NCI-H187 treated with DMSO at 0.1 percent for 48 hours (cell line): ENCODE results near the gene SLC26A5.
"Not testable (repeated sequence)": the region's sequence is repeated elsewhere in the genome, so short reads cannot be mapped to it uniquely, and the experiment has no call there.

Experiments used
- DNase-seq: peaks from one replicate; lab custom pipeline; 2025; lab: John Stamatoyannopoulos, UW

Gene SLC26A5

GRCh38 chr7:103399687-103400086 lies 46.3 kb downstream of the SLC26A5 start:
- DNase-seq, result not testable (repeated sequence)

GRCh38 chr7:103398483-103399127 lies 47.4 kb downstream of the SLC26A5 start:
- DNase-seq, result no peak

- DNase-seq, result no peak
Measured at GRCh38 chr7:103396471-103396870, 49.5 kb downstream of the SLC26A5 start.

GRCh38 chr7:103395071-103395470 lies 50.9 kb downstream of the SLC26A5 start:
- DNase-seq, result no peak

- no peak for DNase-seq
Measured at GRCh38 chr7:103394566-103394965, 51.4 kb downstream of the SLC26A5 start.

GRCh38 chr7:103391976-103392375 lies 54.0 kb downstream of the SLC26A5 start:
- DNase-seq, result no peak

GRCh38 chr7:103391150-103391549 lies 54.9 kb downstream of the SLC26A5 start:
- no peak for DNase-seq

GRCh38 chr7:103389263-103389662 lies 56.7 kb downstream of the SLC26A5 start:
- DNase-seq, result no peak

- DNase-seq, result no peak
Measured at GRCh38 chr7:103388469-103389140, 57.4 kb downstream of the SLC26A5 start.

GRCh38 chr7:103387242-103387641 lies 58.8 kb downstream of the SLC26A5 start:
- no peak for DNase-seq

- DNase-seq, result no peak
Measured at GRCh38 chr7:103382032-103382402, 64.0 kb downstream of the SLC26A5 start.

- DNase-seq, result no peak
Measured at GRCh38 chr7:103381280-103382031, 64.6 kb downstream of the SLC26A5 start.

- no peak for DNase-seq
Measured at GRCh38 chr7:103380395-103381191, 65.4 kb downstream of the SLC26A5 start.

GRCh38 chr7:103379270-103379975 lies 66.6 kb downstream of the SLC26A5 start:
- DNase-seq, result no peak

- DNase-seq, result no peak
Measured at GRCh38 chr7:103373866-103374643, 72.0 kb downstream of the SLC26A5 start.

GRCh38 chr7:103369432-103369831 lies 76.6 kb downstream of the SLC26A5 start:
- no peak for DNase-seq

- no peak for DNase-seq
Measured at GRCh38 chr7:103349805-103350204, 96.2 kb downstream of the SLC26A5 start.

- no peak for DNase-seq
Measured at GRCh38 chr7:103348959-103349358, 97.0 kb downstream of the SLC26A5 start.

GRCh38 chr7:103348452-103348851 lies 97.6 kb downstream of the SLC26A5 start:
- DNase-seq, result no peak

- DNase-seq, result peak; percentile 75
Measured at GRCh38 chr7:103347507-103348267, 98.3 kb downstream of the SLC26A5 start, which contains the start of gene PSMC2. PSMC2 (plus strand) TSS chr7:103347643; CDS start chr7:103347712, 69 bp downstream.
